HL-60 (cell line): ENCODE data around the gene PTCHD4.
"Not testable (repeated sequence)": the region's sequence is repeated elsewhere in the genome, so short reads cannot be mapped to it uniquely, and the experiment has no call there.

Experiments used
- DNase-seq, 2 experiments: peaks; one replicate each; pipeline ENCODE4 v3.0.0-alpha.2; 2010 to 2020; ENCODE audit warnings: low read depth in 1 of 2, low spot score in 1 of 2
- H3K27ac ChIP-seq: fragments of 250-450 bp; sonication (Bioruptor Pico); replicated peaks from 2 replicates; pipeline ENCODE4 v1.5.1; 2020; ENCODE audit warnings: mild to moderate bottlenecking, moderate library complexity
- H3K27me3 ChIP-seq: fragments of 250-450 bp; sonication (Bioruptor Pico); 2 replicates; pipeline ENCODE4 v1.5.1; 2021; ENCODE audit warnings: mild to moderate bottlenecking, moderate library complexity; ENCODE audit not compliant: insufficient read depth, poor library complexity, severe bottlenecking
- H3K4me3 ChIP-seq: replicated peaks from 2 replicates; pipeline ENCODE4 v1.5.1; 2011; ENCODE audit warnings: mild to moderate bottlenecking, control low read depth, low read length; ENCODE audit not compliant: insufficient read depth
- GABPA ChIP-seq: IDR thresholded peaks from 2 replicates; pipeline ENCODE4 v1.6.1; 2012; ENCODE audit warnings: low read depth
- POLR2AphosphoS5 ChIP-seq: IDR thresholded peaks from 2 replicates; pipeline ENCODE4 v1.6.1; 2012; ENCODE audit warnings: low read depth
- SPI1 ChIP-seq: IDR thresholded peaks from 2 replicates; pipeline ENCODE4 v1.6.1; 2012; ENCODE audit warnings: low read depth, mild to moderate bottlenecking, borderline replicate concordance
- TF ChIP-seq, protein P1 (sequence below): IDR thresholded peaks from one replicate; pipeline ENCODE4 v1.5.1; 2011; ENCODE audit warnings: low read length, control low read depth, inconsistent platforms; ENCODE audit not compliant: insufficient read depth
- TF ChIP-seq, protein P2 (sequence below): IDR thresholded peaks from 2 replicates; pipeline ENCODE4 v1.6.1; 2012; ENCODE audit warnings: low read depth; ENCODE audit not compliant: insufficient replicate concordance

Gene PTCHD4

DNA sequence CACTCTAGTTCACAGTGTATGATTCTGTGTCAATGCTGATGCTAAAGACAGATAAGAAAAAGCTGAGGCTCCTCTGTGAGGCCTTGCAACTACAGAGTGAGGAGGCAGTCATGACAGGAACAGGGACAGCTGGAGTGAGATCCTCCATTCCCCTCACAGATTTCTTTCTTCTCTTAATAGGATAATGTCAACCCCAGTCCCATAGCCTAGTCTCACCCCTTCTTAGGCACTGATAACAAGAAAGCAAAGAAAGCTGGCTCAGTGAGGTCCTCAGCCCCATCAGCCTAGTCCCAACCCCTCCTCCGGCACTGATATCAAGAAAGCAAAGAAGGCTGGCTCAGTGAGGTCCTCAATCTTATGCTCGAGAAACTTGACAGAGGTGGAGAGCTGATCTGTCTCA, 2.1 kb upstream of the PTCHD4 start:
- DNase-seq = no peak
- Histone ChIP-seq H3K4me3 (no peak overlapping the region), H3K27me3 (no peaks in the 10 kb centered on the region), H3K27ac (no peak overlapping the region)
- TF ChIP-seq GABPA (no peak), POLR2AphosphoS5 (no peak), SPI1 (no peak)
- TF ChIP-seq, protein P1, sequence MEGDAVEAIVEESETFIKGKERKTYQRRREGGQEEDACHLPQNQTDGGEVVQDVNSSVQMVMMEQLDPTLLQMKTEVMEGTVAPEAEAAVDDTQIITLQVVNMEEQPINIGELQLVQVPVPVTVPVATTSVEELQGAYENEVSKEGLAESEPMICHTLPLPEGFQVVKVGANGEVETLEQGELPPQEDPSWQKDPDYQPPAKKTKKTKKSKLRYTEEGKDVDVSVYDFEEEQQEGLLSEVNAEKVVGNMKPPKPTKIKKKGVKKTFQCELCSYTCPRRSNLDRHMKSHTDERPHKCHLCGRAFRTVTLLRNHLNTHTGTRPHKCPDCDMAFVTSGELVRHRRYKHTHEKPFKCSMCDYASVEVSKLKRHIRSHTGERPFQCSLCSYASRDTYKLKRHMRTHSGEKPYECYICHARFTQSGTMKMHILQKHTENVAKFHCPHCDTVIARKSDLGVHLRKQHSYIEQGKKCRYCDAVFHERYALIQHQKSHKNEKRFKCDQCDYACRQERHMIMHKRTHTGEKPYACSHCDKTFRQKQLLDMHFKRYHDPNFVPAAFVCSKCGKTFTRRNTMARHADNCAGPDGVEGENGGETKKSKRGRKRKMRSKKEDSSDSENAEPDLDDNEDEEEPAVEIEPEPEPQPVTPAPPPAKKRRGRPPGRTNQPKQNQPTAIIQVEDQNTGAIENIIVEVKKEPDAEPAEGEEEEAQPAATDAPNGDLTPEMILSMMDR = no peak

DNA sequence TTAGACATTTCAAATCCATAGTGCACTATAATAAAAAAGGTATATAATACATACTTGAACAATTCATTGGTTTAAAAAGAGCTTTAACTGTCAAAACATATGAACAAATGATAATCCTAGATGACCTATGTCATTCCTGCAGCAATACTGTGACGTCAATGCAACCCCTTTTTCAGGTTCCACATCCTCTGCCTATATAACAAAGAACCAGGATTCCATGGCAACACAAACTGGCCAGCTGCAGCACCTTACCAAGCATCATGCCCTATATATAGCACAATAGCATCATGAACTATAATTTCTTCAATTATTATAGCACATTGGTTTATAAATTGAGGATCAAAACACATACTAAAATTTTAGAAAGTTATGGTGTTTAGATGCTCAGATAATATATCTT, 578 bp upstream of the PTCHD4 start:
- H3K4me3 ChIP-seq = no peak overlapping the region
- no peak for DNase-seq
- H3K27me3 ChIP-seq = no peaks in the 10 kb centered on the region
- no peak for TF ChIP-seq GABPA
- no peak for TF ChIP-seq SPI1
- no peak for TF ChIP-seq POLR2AphosphoS5
- TF ChIP-seq, protein P1 = no peak
- TF ChIP-seq, protein P2, sequence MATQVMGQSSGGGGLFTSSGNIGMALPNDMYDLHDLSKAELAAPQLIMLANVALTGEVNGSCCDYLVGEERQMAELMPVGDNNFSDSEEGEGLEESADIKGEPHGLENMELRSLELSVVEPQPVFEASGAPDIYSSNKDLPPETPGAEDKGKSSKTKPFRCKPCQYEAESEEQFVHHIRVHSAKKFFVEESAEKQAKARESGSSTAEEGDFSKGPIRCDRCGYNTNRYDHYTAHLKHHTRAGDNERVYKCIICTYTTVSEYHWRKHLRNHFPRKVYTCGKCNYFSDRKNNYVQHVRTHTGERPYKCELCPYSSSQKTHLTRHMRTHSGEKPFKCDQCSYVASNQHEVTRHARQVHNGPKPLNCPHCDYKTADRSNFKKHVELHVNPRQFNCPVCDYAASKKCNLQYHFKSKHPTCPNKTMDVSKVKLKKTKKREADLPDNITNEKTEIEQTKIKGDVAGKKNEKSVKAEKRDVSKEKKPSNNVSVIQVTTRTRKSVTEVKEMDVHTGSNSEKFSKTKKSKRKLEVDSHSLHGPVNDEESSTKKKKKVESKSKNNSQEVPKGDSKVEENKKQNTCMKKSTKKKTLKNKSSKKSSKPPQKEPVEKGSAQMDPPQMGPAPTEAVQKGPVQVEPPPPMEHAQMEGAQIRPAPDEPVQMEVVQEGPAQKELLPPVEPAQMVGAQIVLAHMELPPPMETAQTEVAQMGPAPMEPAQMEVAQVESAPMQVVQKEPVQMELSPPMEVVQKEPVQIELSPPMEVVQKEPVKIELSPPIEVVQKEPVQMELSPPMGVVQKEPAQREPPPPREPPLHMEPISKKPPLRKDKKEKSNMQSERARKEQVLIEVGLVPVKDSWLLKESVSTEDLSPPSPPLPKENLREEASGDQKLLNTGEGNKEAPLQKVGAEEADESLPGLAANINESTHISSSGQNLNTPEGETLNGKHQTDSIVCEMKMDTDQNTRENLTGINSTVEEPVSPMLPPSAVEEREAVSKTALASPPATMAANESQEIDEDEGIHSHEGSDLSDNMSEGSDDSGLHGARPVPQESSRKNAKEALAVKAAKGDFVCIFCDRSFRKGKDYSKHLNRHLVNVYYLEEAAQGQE = no peak
- no peak overlapping the region for H3K27ac ChIP-seq

DNA sequence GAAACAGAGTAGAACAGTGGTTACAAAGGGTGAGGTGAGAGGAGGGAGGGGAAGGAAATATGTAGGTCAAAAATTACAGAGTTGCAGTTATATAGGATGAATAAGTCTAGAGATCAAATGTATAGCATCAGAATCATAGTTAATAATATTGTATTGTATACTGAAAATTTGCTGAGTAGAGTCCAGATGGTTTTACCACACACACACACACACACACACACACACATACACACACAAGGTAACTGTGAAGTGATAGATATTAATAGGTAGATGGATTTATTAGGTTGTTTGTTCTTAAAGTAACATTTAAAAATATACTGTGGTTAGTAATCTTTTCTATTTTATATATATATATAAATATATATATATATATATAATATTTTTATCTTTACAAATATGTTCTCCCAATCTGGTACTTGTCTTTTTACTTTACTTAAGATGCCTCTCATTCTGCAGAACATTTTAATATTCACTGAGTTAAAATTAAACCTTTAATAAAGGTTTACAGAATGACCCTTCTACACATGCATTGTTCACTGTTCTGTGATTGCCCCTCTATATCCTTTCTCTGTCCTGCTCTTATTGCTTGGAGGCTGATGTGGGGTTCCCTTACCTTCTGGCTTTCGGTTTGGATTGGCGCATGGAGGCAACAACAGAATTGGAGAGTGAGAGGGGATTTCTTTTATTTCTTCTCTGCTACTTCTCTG, 408 bp downstream of the PTCHD4 start:
- no peak for DNase-seq
- no peak overlapping the region for H3K4me3 ChIP-seq
- H3K27me3 ChIP-seq = no peaks in the 10 kb centered on the region
- H3K27ac ChIP-seq = no peak overlapping the region
- TF ChIP-seq POLR2AphosphoS5 = no peak
- TF ChIP-seq, protein P2 = no peak

DNA sequence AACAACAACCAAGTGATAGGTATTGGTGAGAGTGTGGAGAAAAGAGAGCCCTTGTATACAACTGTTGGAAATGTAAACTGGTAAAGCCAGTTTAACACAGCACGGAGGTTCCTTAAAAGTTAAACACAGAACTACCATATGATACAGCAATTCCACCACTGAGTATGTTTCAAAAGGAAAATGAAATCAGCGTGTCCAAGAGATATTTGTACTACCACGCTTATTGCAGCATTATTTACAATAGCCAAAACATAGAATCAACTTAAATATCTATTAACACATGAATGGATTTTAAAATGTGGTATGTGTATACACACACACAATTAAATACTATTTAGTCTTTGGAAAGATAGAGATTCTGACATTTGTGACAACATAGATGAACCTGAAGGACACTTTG, 1.1 kb downstream of the PTCHD4 start:
- no peak overlapping the region for H3K4me3 ChIP-seq
- no peaks in the 10 kb centered on the region for H3K27me3 ChIP-seq
- no peak overlapping the region for H3K27ac ChIP-seq
- TF ChIP-seq, protein P1 = no peak
- TF ChIP-seq GABPA = no peak
- no peak for DNase-seq

DNA sequence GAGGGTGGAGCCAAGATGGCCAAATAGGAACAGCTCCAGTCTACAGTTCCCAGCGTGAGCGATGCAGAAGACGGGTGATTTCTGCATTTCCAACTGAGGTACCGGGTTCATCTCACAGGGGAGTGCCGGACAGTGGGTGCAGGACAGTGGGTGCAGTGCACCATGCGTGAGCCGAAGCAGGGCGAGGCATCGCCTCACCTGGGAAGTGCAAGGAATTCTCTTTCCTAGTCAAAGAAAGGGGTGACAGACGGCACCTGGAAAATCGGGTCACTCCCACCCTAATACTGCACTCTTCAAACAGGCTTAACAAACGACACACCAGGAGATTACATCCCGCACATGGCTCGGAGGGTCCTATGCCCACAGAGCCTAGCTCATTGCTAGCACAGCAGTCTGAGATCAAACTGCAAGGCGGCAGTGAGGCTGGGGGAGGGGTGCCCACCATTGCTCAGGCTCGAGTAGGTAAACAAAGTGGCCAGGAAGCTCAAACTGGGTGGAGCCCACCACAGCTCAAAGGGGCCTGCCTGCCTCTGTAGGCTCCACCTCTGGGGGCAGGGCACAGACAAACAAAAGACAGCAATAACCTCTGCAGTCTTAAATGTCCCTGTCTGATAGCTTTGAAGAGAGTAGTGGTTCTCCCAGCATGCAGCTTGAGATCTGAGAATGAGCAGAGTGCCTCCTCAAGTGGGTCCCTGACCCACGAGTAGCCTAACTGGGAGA, 8.4 kb downstream of the PTCHD4 start:
- not testable (repeated sequence) for H3K27ac ChIP-seq, DNase-seq, H3K27me3 ChIP-seq, H3K4me3 ChIP-seq
